Measurements from ENCODE around the gene ADORA3.
"Not testable (repeated sequence)": the region's sequence is repeated elsewhere in the genome, so short reads cannot be mapped to it uniquely, and the experiment has no call there.

Gene ADORA3

GRCh38 chr1:111503585-111504060, at the start of gene ADORA3, which contains the start of gene TMIGD3:
ADORA3 (minus strand) TSS chr1:111503633; CDS start chr1:111503354, 279 bp downstream.
TMIGD3 (minus strand) TSS chr1:111503633; CDS start chr1:111503354, 279 bp downstream.
- no peaks in the 10 kb centered on the region for H3K9me3 ChIP-seq (ENCODE audit: low read length)
- H3K9ac ChIP-seq (ENCODE audit: low read length) = no peak within 1 kb of the TSS
- no peaks in the 10 kb centered on the region for H3K27me3 ChIP-seq (ENCODE audit: control insufficient read depth in 1 of 2, insufficient read depth in 2 of 2, low read length in 2 of 2)
- H3K36me3 ChIP-seq (ENCODE audit: insufficient read depth, low read length) = no peaks in the 10 kb centered on the region
- H3K27ac ChIP-seq (ENCODE audit: low read depth, low read length) = peak within 1 kb of the TSS; percentile 29
- no peak within 1 kb of the TSS for H3K4me3 ChIP-seq (ENCODE audit: low read depth in 1 of 2, low read length in 2 of 2)
- peaks cover 27% of the 10 kb centered on the region for H3K4me1 ChIP-seq (ENCODE audit: insufficient read depth, low read length)

- H3K4me3 ChIP-seq (ENCODE audit: low read depth in 1 of 2, low read length in 2 of 2) = no peak overlapping the region
- H3K9me3 ChIP-seq (ENCODE audit: low read length) = no peaks in the 10 kb centered on the region
- peaks cover 11% of the 10 kb centered on the region for H3K4me1 ChIP-seq (ENCODE audit: insufficient read depth, low read length)
- H3K9ac ChIP-seq (ENCODE audit: low read length) = no peak overlapping the region
- peak overlapping the region; percentile 26 for H3K27ac ChIP-seq (ENCODE audit: low read depth, low read length)
- H3K27me3 ChIP-seq (ENCODE audit: control insufficient read depth in 1 of 2, insufficient read depth in 2 of 2, low read length in 2 of 2) = no peaks in the 10 kb centered on the region
- H3K36me3 ChIP-seq (ENCODE audit: insufficient read depth, low read length) = no peaks in the 10 kb centered on the region
These were observed 49.8 kb upstream of the ADORA3 start for GRCh38 chr1:111553196-111553595.

GRCh38 chr1:111552587-111552986, 49.2 kb upstream of the ADORA3 start:
- Histone ChIP-seq H3K9ac (ENCODE audit: low read length) (no peak overlapping the region), H3K9me3 (ENCODE audit: low read length) (no peaks in the 10 kb centered on the region), H3K4me3 (ENCODE audit: low read depth in 1 of 2, low read length in 2 of 2) (no peak overlapping the region), H3K27ac (ENCODE audit: low read depth, low read length) (no peak overlapping the region), H3K4me1 (ENCODE audit: insufficient read depth, low read length) (peaks cover 11% of the 10 kb centered on the region), H3K27me3 (ENCODE audit: control insufficient read depth in 1 of 2, insufficient read depth in 2 of 2, low read length in 2 of 2) (no peaks in the 10 kb centered on the region), H3K36me3 (ENCODE audit: insufficient read depth, low read length) (no peaks in the 10 kb centered on the region)

GRCh38 chr1:111551623-111552411, 48.4 kb upstream of the ADORA3 start:
- Histone ChIP-seq H3K27ac (ENCODE audit: low read depth, low read length) (no peak overlapping the region), H3K4me3 (ENCODE audit: low read depth in 1 of 2, low read length in 2 of 2) (no peak overlapping the region), H3K27me3 (ENCODE audit: control insufficient read depth in 1 of 2, insufficient read depth in 2 of 2, low read length in 2 of 2) (no peaks in the 10 kb centered on the region), H3K9me3 (ENCODE audit: low read length) (no peaks in the 10 kb centered on the region), H3K9ac (ENCODE audit: low read length) (no peak overlapping the region), H3K36me3 (ENCODE audit: insufficient read depth, low read length) (no peaks in the 10 kb centered on the region), H3K4me1 (ENCODE audit: insufficient read depth, low read length) (peaks cover 11% of the 10 kb centered on the region)

- not testable (repeated sequence) for H3K9me3 ChIP-seq (ENCODE audit: low read length); H3K4me1 ChIP-seq (ENCODE audit: insufficient read depth, low read length); H3K9ac ChIP-seq (ENCODE audit: low read length); H3K27ac ChIP-seq (ENCODE audit: low read depth, low read length); H3K4me3 ChIP-seq (ENCODE audit: low read depth in 1 of 2, low read length in 2 of 2); H3K27me3 ChIP-seq (ENCODE audit: control insufficient read depth in 1 of 2, insufficient read depth in 2 of 2, low read length in 2 of 2); H3K36me3 ChIP-seq (ENCODE audit: insufficient read depth, low read length)
These were observed 44.4 kb upstream of the ADORA3 start for GRCh38 chr1:111547786-111548185.

GRCh38 chr1:111542187-111542586, 38.8 kb upstream of the ADORA3 start:
- Histone ChIP-seq H3K27ac (ENCODE audit: low read depth, low read length) (no peak overlapping the region), H3K9me3 (ENCODE audit: low read length) (no peaks in the 10 kb centered on the region), H3K27me3 (ENCODE audit: control insufficient read depth in 1 of 2, insufficient read depth in 2 of 2, low read length in 2 of 2) (no peaks in the 10 kb centered on the region), H3K36me3 (ENCODE audit: insufficient read depth, low read length) (no peaks in the 10 kb centered on the region), H3K4me3 (ENCODE audit: low read depth in 1 of 2, low read length in 2 of 2) (no peak overlapping the region), H3K4me1 (ENCODE audit: insufficient read depth, low read length) (peaks cover 23% of the 10 kb centered on the region), H3K9ac (ENCODE audit: low read length) (no peak overlapping the region)

- Histone ChIP-seq H3K27me3 (ENCODE audit: control insufficient read depth in 1 of 2, insufficient read depth in 2 of 2, low read length in 2 of 2) (no peaks in the 10 kb centered on the region), H3K9me3 (ENCODE audit: low read length) (no peaks in the 10 kb centered on the region), H3K27ac (ENCODE audit: low read depth, low read length) (peak overlapping the region; percentile 35), H3K36me3 (ENCODE audit: insufficient read depth, low read length) (no peaks in the 10 kb centered on the region), H3K9ac (ENCODE audit: low read length) (no peak overlapping the region), H3K4me3 (ENCODE audit: low read depth in 1 of 2, low read length in 2 of 2) (no peak overlapping the region), H3K4me1 (ENCODE audit: insufficient read depth, low read length) (peaks cover 28% of the 10 kb centered on the region)
These were observed 38.3 kb upstream of the ADORA3 start for GRCh38 chr1:111541721-111542120.

GRCh38 chr1:111540928-111541327, 37.5 kb upstream of the ADORA3 start:
- Histone ChIP-seq H3K4me3 (ENCODE audit: low read depth in 1 of 2, low read length in 2 of 2) (no peak overlapping the region), H3K27me3 (ENCODE audit: control insufficient read depth in 1 of 2, insufficient read depth in 2 of 2, low read length in 2 of 2) (no peaks in the 10 kb centered on the region), H3K27ac (ENCODE audit: low read depth, low read length) (peak overlapping the region; percentile 35), H3K4me1 (ENCODE audit: insufficient read depth, low read length) (peaks cover 36% of the 10 kb centered on the region), H3K9ac (ENCODE audit: low read length) (no peak overlapping the region), H3K36me3 (ENCODE audit: insufficient read depth, low read length) (no peaks in the 10 kb centered on the region), H3K9me3 (ENCODE audit: low read length) (no peaks in the 10 kb centered on the region)

- H3K27me3 ChIP-seq (ENCODE audit: control insufficient read depth in 1 of 2, insufficient read depth in 2 of 2, low read length in 2 of 2) = no peaks in the 10 kb centered on the region
- no peak overlapping the region for H3K9ac ChIP-seq (ENCODE audit: low read length)
- H3K36me3 ChIP-seq (ENCODE audit: insufficient read depth, low read length) = no peaks in the 10 kb centered on the region
- H3K4me1 ChIP-seq (ENCODE audit: insufficient read depth, low read length) = peaks cover 50% of the 10 kb centered on the region
- peak overlapping the region; percentile 41 for H3K27ac ChIP-seq (ENCODE audit: low read depth, low read length)
- no peak overlapping the region for H3K4me3 ChIP-seq (ENCODE audit: low read depth in 1 of 2, low read length in 2 of 2)
- H3K9me3 ChIP-seq (ENCODE audit: low read length) = no peaks in the 10 kb centered on the region
These were observed 35.1 kb upstream of the ADORA3 start for GRCh38 chr1:111538343-111539025.

GRCh38 chr1:111535256-111536191, 32.1 kb upstream of the ADORA3 start:
- no peaks in the 10 kb centered on the region for H3K27me3 ChIP-seq (ENCODE audit: control insufficient read depth in 1 of 2, insufficient read depth in 2 of 2, low read length in 2 of 2)
- no peak overlapping the region for H3K4me3 ChIP-seq (ENCODE audit: low read depth in 1 of 2, low read length in 2 of 2)
- no peaks in the 10 kb centered on the region for H3K36me3 ChIP-seq (ENCODE audit: insufficient read depth, low read length)
- no peaks in the 10 kb centered on the region for H3K9me3 ChIP-seq (ENCODE audit: low read length)
- no peak overlapping the region for H3K9ac ChIP-seq (ENCODE audit: low read length)
- peak overlapping the region; percentile 77 for H3K27ac ChIP-seq (ENCODE audit: low read depth, low read length)
- peaks cover 44% of the 10 kb centered on the region for H3K4me1 ChIP-seq (ENCODE audit: insufficient read depth, low read length)

- Histone ChIP-seq H3K4me3 (ENCODE audit: low read depth in 1 of 2, low read length in 2 of 2) (no peak overlapping the region), H3K4me1 (ENCODE audit: insufficient read depth, low read length) (peaks cover 13% of the 10 kb centered on the region), H3K36me3 (ENCODE audit: insufficient read depth, low read length) (no peaks in the 10 kb centered on the region), H3K27me3 (ENCODE audit: control insufficient read depth in 1 of 2, insufficient read depth in 2 of 2, low read length in 2 of 2) (no peaks in the 10 kb centered on the region), H3K9ac (ENCODE audit: low read length) (no peak overlapping the region), H3K9me3 (ENCODE audit: low read length) (no peaks in the 10 kb centered on the region), H3K27ac (ENCODE audit: low read depth, low read length) (no peak overlapping the region)
These were observed 16.6 kb upstream of the ADORA3 start for GRCh38 chr1:111520053-111520452.
